ENCODE data around the gene ERCC6L. TPM values are rescaled to one million over a fixed set of nuclear protein-coding genes. Genes with fewer than 3 reads are reported as not detected.

The ERCC6L gene
- polyA plus RNA-seq, 1 donor (not counting 4 experiments of a cell fraction or from before 2014, with no cell fraction given): 4.1 TPM

- Histone ChIP-seq H3K27ac (ENCODE audit: control insufficient read depth, insufficient read depth, low read length) (peak within 1 kb of the TSS; percentile 58), H3K4me1 (ENCODE audit: control insufficient read depth, extremely low read depth, insufficient read depth, low read length) (peaks cover 10% of the 10 kb centered on the region), H3K4me2 (ENCODE audit: control insufficient read depth, extremely low read depth, insufficient read depth, low read depth, low read length) (peak within 1 kb of the TSS; percentile 73), H2AFZ (ENCODE audit: control insufficient read depth, low read length) (peak within 1 kb of the TSS; percentile 80), H3K9me1 (ENCODE audit: control insufficient read depth, extremely low read depth, insufficient read depth, low read length) (peaks cover 2% of the 10 kb centered on the region), H4K20me1 (ENCODE audit: control insufficient read depth, extremely low read depth, insufficient read depth, low read length) (no peaks in the 10 kb centered on the region), H3K9me3 (ENCODE audit: control insufficient read depth, low read depth, low read length) (no peaks in the 10 kb centered on the region), H3K27me3 (ENCODE audit: control insufficient read depth, extremely low read depth, insufficient read depth, low read length) (no peaks in the 10 kb centered on the region), H3K79me2 (ENCODE audit: control insufficient read depth, insufficient read depth, low read length) (peaks cover 12% of the 10 kb centered on the region), H3K36me3 (ENCODE audit: control insufficient read depth in 2 of 2, extremely low read depth in 1 of 2, insufficient read depth in 2 of 2, low read length in 2 of 2) (no peaks in the 10 kb centered on the region), H3K4me3 (ENCODE audit: control insufficient read depth in 2 of 3, extremely low read depth in 1 of 3, insufficient read depth in 2 of 3, low read depth in 1 of 3, low read length in 3 of 3) (peak within 1 kb of the TSS; percentile 46 to 93 (median 63)), H3K9ac (ENCODE audit: control insufficient read depth, extremely low read depth, insufficient read depth, low read length) (peak within 1 kb of the TSS; percentile 67)
- peak; percentile 82 for FAIRE-seq
- no peak for TF ChIP-seq EZH2 (IDR thresholded peaks at IDR 0.05; ENCODE audit: low read length)
- TF ChIP-seq CTCF (optimal IDR thresholded peaks at IDR 0.05 in 1 of 3, IDR thresholded peaks at IDR 0.05 in 1 of 3, conservative IDR thresholded peaks at IDR 0.05 in 1 of 3; ENCODE audit: extremely low read depth in 1 of 3, insufficient read depth in 2 of 3, low read length in 3 of 3): no peak
- dilution Hi-C loops (cut with MboI; ENCODE audit: extremely low pct_ligation_motif_present, low sequenced_read_pairs): no loop called here
- DNase-seq (ENCODE audit: low read depth, low spot score): peak; percentile 72
Measured at GRCh38 chrX:72181178-72182125, 57.4 kb downstream of the ERCC6L start, which contains the start of gene PIN4. Gene PIN4, plus strand, starts transcription at chrX:72181757. Its CDS starts 29 bp downstream, at chrX:72181786.

- no peak overlapping the region for H3K9ac ChIP-seq (ENCODE audit: control insufficient read depth, extremely low read depth, insufficient read depth, low read length)
- DNase-seq (ENCODE audit: low read depth, low spot score) (no peak), FAIRE-seq (no peak)
- no peaks in the 10 kb centered on the region for H4K20me1 ChIP-seq (ENCODE audit: control insufficient read depth, extremely low read depth, insufficient read depth, low read length)
- H3K36me3 ChIP-seq (ENCODE audit: control insufficient read depth in 2 of 2, extremely low read depth in 1 of 2, insufficient read depth in 2 of 2, low read length in 2 of 2): no peaks in the 10 kb centered on the region
- H3K4me3 ChIP-seq (ENCODE audit: control insufficient read depth in 2 of 3, extremely low read depth in 1 of 3, insufficient read depth in 2 of 3, low read depth in 1 of 3, low read length in 3 of 3): peak overlapping the region in 1 of 3 experiments; percentile 46
- H3K27me3 ChIP-seq (ENCODE audit: control insufficient read depth, extremely low read depth, insufficient read depth, low read length): no peaks in the 10 kb centered on the region
- peak overlapping the region; percentile 73 for H3K4me2 ChIP-seq (ENCODE audit: control insufficient read depth, extremely low read depth, insufficient read depth, low read depth, low read length)
- no peak for TF ChIP-seq EZH2 (IDR thresholded peaks at IDR 0.05; ENCODE audit: low read length)
- TF ChIP-seq CTCF (optimal IDR thresholded peaks at IDR 0.05 in 1 of 3, IDR thresholded peaks at IDR 0.05 in 1 of 3, conservative IDR thresholded peaks at IDR 0.05 in 1 of 3; ENCODE audit: extremely low read depth in 1 of 3, insufficient read depth in 2 of 3, low read length in 3 of 3): no peak
- no peak overlapping the region for H3K27ac ChIP-seq (ENCODE audit: control insufficient read depth, insufficient read depth, low read length)
- H3K9me3 ChIP-seq (ENCODE audit: control insufficient read depth, low read depth, low read length): no peaks in the 10 kb centered on the region
- H3K4me1 ChIP-seq (ENCODE audit: control insufficient read depth, extremely low read depth, insufficient read depth, low read length): peaks cover 10% of the 10 kb centered on the region
- H2AFZ ChIP-seq (ENCODE audit: control insufficient read depth, low read length): no peak overlapping the region
- H3K79me2 ChIP-seq (ENCODE audit: control insufficient read depth, insufficient read depth, low read length): peaks cover 12% of the 10 kb centered on the region
- dilution Hi-C loops (cut with MboI; ENCODE audit: extremely low pct_ligation_motif_present, low sequenced_read_pairs): no loop called here
- H3K9me1 ChIP-seq (ENCODE audit: control insufficient read depth, extremely low read depth, insufficient read depth, low read length): peaks cover 2% of the 10 kb centered on the region
Measured at GRCh38 chrX:72180539-72180938, 58.3 kb downstream of the ERCC6L start.

All from keratinocyte (primary cell).